RWPE1 (cell line): ENCODE data around the gene LIMK1.
A peak's percentile ranks its signal among the peaks of the same experiment; 100 is the strongest.

Experiments used
- CTCF ChIA-PET: fragments of 350-600 bp; sonication (Branson Sonifier 250); formaldehyde crosslinking; extraction: SDS; loops from one replicate; lab custom pipeline; 2021; lab: Yijun Ruan, JAX
- POLR2A ChIA-PET: fragments of 400-600 bp; formaldehyde crosslinking; extraction: SDS; loops from one replicate; lab custom pipeline; 2020; ENCODE audit warnings: antibody characterized with exemption; ENCODE audit not compliant: low non-redundant PET; lab: Yijun Ruan, JAX
- DNase-seq: peaks from one replicate; pipeline ENCODE4 v3.0.0; 2012; ENCODE audit warnings: low spot score
- H3K27ac ChIP-seq: fragments of 450-650 bp; 2 replicates; pipeline ENCODE4 v1.5.1; 2017
- CTCF ChIP-seq: fragments of 450-650 bp; conservative IDR thresholded peaks from 2 replicates; pipeline ENCODE4 v1.5.1; 2017; ENCODE audit warnings: low read depth, mild to moderate bottlenecking

LIMK1 gene

GRCh38 chr7:74059681-74060588 is 23.7 kb upstream of the LIMK1 start:
- DNase-seq, result peak; percentile 86
- CTCF ChIA-PET, result interaction anchor here (0.5 to 1.6 kb wide), 9 partner anchors 8 to 341 kb away, joined by 3 to 9 read pairs (median 3); no protein-coding TSS in a partner anchor
- TF ChIP-seq CTCF, result peak; percentile 71
- POLR2A ChIA-PET, result no interaction called here
- peak overlapping the region; percentile 94 for H3K27ac ChIP-seq

DNA sequence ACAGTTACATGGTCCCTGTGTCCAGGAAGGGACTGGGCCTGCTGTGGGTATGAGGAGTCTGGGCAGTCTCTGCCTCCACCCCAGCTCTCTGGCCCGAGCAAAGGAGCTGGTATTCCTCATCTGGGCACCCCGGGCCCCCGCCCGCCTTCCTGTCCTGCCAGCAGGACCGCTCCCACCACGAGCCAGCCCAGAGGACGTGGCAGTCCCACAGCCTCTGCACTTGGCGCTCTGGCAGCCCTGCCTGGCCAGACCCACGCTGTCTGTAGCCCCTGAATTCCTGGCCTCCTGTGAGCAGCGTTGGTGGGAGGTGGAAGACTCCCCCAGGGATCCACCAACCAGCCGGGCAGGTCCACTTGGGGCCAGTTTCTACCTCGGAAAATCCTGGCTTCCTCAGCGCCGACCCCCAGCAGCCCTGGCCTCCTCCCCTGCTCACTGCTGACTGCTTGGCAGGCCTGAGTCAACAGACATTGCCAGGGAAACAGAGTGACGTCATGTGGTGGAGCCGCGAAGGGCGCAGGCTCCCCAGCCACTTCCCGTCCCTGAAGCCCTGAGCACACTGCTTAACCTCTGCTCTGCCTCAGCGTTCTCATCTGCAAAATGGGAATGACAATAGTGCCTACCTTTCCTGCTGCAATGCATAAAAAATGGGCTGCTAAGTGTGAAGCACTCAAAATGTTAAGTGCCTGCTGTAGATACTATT is 21.6 kb upstream of the LIMK1 start:
- ChIA-PET POLR2A (no interaction called here), CTCF (interaction anchor here (0.6 kb wide), 1 partner anchor 137 kb away, joined by 3 read pairs; no protein-coding TSS in a partner anchor)
- DNase-seq, result peak; percentile 78
- peak overlapping the region; percentile 94 for H3K27ac ChIP-seq
- no peak for TF ChIP-seq CTCF

DNA sequence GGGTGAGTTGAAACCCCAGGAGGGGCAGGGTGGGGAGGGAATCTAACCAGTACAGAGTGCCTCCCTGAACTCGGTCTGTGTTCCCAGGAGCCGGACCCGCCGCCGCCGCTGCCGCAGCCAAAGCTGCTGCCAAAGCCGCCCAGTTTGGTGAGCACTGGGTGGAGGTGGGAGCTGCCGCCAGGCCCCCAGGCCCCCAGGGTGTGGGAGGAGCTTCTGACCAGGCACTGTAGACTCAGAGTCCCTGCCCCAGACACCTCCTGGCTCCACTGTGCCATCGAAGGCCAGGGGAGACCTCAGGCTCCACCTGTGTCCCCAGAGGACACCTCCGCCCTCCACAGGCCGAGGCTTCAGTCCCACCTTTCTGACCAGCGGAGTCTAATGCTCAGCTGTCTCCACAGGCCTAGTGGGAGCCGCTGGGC is 20.4 kb upstream of the LIMK1 start:
- DNase-seq, result no peak
- ChIA-PET POLR2A (no interaction called here), CTCF (no interaction called here)
- peak overlapping the region; percentile 94 for H3K27ac ChIP-seq
- TF ChIP-seq CTCF, result no peak

DNA sequence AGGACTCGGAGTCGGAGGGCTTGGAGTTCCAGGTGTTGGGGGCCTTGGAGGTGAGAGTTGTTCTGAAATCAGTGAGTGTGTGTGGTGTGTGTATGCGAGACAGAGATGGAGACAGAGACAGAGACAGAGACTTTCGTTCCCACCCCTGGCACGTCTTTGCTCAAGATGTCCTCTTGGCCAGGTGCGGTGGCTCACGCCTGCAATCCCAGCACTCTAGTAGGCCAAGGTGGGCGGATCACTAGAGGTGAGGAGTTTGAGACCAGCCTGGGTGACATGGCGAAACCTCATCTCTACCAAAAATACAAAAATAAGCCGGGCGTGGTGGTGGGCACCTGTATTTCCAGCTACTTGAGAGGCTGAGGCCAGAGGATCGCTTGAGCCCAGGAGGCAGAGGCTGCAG is 20.0 kb upstream of the LIMK1 start:
- no peak for DNase-seq
- POLR2A ChIA-PET, result no interaction called here
- CTCF ChIA-PET, result no interaction called here
- peak overlapping the region; percentile 94 for H3K27ac ChIP-seq
- no peak for TF ChIP-seq CTCF

GRCh38 chr7:74064696-74065095 is 18.9 kb upstream of the LIMK1 start:
- peak overlapping the region; percentile 50 for H3K27ac ChIP-seq
- CTCF ChIA-PET, result interaction anchor here (0.6 to 0.8 kb wide), 2 partner anchors 139 to 142 kb away, joined by 4 read pairs; no protein-coding TSS in a partner anchor
- POLR2A ChIA-PET, result no interaction called here
- no peak for DNase-seq
- no peak for TF ChIP-seq CTCF

GRCh38 chr7:74066626-74067025 is 17.0 kb upstream of the LIMK1 start:
- no peak for DNase-seq
- TF ChIP-seq CTCF, result no peak
- peak overlapping the region; percentile 50 for H3K27ac ChIP-seq
- POLR2A ChIA-PET, result no interaction called here
- CTCF ChIA-PET, result interaction anchor here (0.9 to 1.1 kb wide), 3 partner anchors 8 to 320 kb away, joined by 3 to 6 read pairs (median 4); no protein-coding TSS in a partner anchor
